NCI-H2227 (cell line): ENCODE data around the gene PCDHB6.
"Not testable (repeated sequence)": the region's sequence is repeated elsewhere in the genome, so short reads cannot be mapped to it uniquely, and the experiment has no call there.

Experiments used
- DNase-seq: peaks from one replicate; lab custom pipeline; 2025; ENCODE audit not compliant: unreplicated experiment; lab: John Stamatoyannopoulos, UW

The PCDHB6 gene

GRCh38 chr5:141201646-141202045 lies 51.8 kb downstream of the PCDHB6 start:
- DNase-seq = not testable (repeated sequence)
